ENCODE measurements around the gene ARAF. TPM values are rescaled to one million over a fixed set of nuclear protein-coding genes. Genes with fewer than 3 reads are reported as not detected.

ARAF gene
- total and polyA plus RNA-seq, 2 donors (not counting 1 experiment from before 2014, with no cell fraction given), result 14.4 to 40.9 TPM

- Histone ChIP-seq H3K27ac (ENCODE audit: insufficient read depth, low read length) (no peak overlapping the region), H4K20me1 (ENCODE audit: control insufficient read depth, extremely low read depth, insufficient read depth, low read length) (no peaks in the 10 kb centered on the region), H3K79me2 (ENCODE audit: control insufficient read depth, insufficient read depth, low read length) (peaks cover 26% of the 10 kb centered on the region), H3K36me3 (ENCODE audit: control insufficient read depth, insufficient read depth, low read length) (peaks cover 3% of the 10 kb centered on the region), H3K9ac (ENCODE audit: insufficient read depth, low read length) (no peak overlapping the region), H3K4me2 (ENCODE audit: extremely low read depth, insufficient read depth, low read length) (peak overlapping the region; percentile 85), H2AFZ (ENCODE audit: low read length) (no peak overlapping the region), H3K4me3 (replicated peaks in 1 of 4; ENCODE audit: control extremely low read depth in 1 of 4, insufficient read depth in 1 of 4, low read depth in 3 of 4, low read length in 4 of 4) (peak overlapping the region in 3 of 4 experiments; percentile 21 to 73 (median 73)), H3K4me1 (ENCODE audit: control insufficient read depth, extremely low read depth, insufficient read depth, low read length) (no peaks in the 10 kb centered on the region), H3K9me3 (ENCODE audit: control insufficient read depth, insufficient read depth, low read depth, low read length) (no peaks in the 10 kb centered on the region), H3K27me3 (ENCODE audit: control insufficient read depth, insufficient read depth, low read length) (no peaks in the 10 kb centered on the region)
- TF ChIP-seq CTCF (conservative IDR thresholded peaks at IDR 0.05 in 1 of 2, IDR thresholded peaks at IDR 0.05 in 1 of 2; ENCODE audit: low read depth in 1 of 2, low read length in 2 of 2) (no peak), EZH2 (IDR thresholded peaks at IDR 0.05; ENCODE audit: low read length, missing control alignments) (no peak)
- no peak for DNase-seq (ENCODE audit: low read depth in 2 of 2)
Measured at GRCh38 chrX:47584714-47585113, 23.7 kb downstream of the ARAF start.

GRCh38 chrX:47585273-47585672 is 24.3 kb downstream of the ARAF start:
- H3K4me2 ChIP-seq (ENCODE audit: extremely low read depth, insufficient read depth, low read length), result peak overlapping the region; percentile 85
- no peaks in the 10 kb centered on the region for H3K9me3 ChIP-seq (ENCODE audit: control insufficient read depth, insufficient read depth, low read depth, low read length)
- no peak for TF ChIP-seq CTCF (conservative IDR thresholded peaks at IDR 0.05 in 1 of 2, IDR thresholded peaks at IDR 0.05 in 1 of 2; ENCODE audit: low read depth in 1 of 2, low read length in 2 of 2)
- TF ChIP-seq EZH2 (IDR thresholded peaks at IDR 0.05; ENCODE audit: low read length, missing control alignments), result no peak
- no peak for DNase-seq (ENCODE audit: low read depth in 2 of 2)
- no peak overlapping the region for H3K9ac ChIP-seq (ENCODE audit: insufficient read depth, low read length)
- H3K79me2 ChIP-seq (ENCODE audit: control insufficient read depth, insufficient read depth, low read length), result peaks cover 26% of the 10 kb centered on the region
- H3K4me3 ChIP-seq (replicated peaks in 1 of 4; ENCODE audit: control extremely low read depth in 1 of 4, insufficient read depth in 1 of 4, low read depth in 3 of 4, low read length in 4 of 4), result peak overlapping the region in 1 of 4 experiments; percentile 73
- no peaks in the 10 kb centered on the region for H4K20me1 ChIP-seq (ENCODE audit: control insufficient read depth, extremely low read depth, insufficient read depth, low read length)
- H3K27me3 ChIP-seq (ENCODE audit: control insufficient read depth, insufficient read depth, low read length), result no peaks in the 10 kb centered on the region
- H3K4me1 ChIP-seq (ENCODE audit: control insufficient read depth, extremely low read depth, insufficient read depth, low read length), result no peaks in the 10 kb centered on the region
- H3K27ac ChIP-seq (ENCODE audit: insufficient read depth, low read length), result no peak overlapping the region
- no peak overlapping the region for H2AFZ ChIP-seq (ENCODE audit: low read length)
- H3K36me3 ChIP-seq (ENCODE audit: control insufficient read depth, insufficient read depth, low read length), result peaks cover 3% of the 10 kb centered on the region

- no peak for DNase-seq (ENCODE audit: low read depth in 2 of 2)
- peak overlapping the region; percentile 25 for H3K4me2 ChIP-seq (ENCODE audit: extremely low read depth, insufficient read depth, low read length)
- H3K27ac ChIP-seq (ENCODE audit: insufficient read depth, low read length), result no peak overlapping the region
- peaks cover 26% of the 10 kb centered on the region for H3K79me2 ChIP-seq (ENCODE audit: control insufficient read depth, insufficient read depth, low read length)
- no peaks in the 10 kb centered on the region for H4K20me1 ChIP-seq (ENCODE audit: control insufficient read depth, extremely low read depth, insufficient read depth, low read length)
- H3K4me1 ChIP-seq (ENCODE audit: control insufficient read depth, extremely low read depth, insufficient read depth, low read length), result no peaks in the 10 kb centered on the region
- no peak overlapping the region for H2AFZ ChIP-seq (ENCODE audit: low read length)
- H3K27me3 ChIP-seq (ENCODE audit: control insufficient read depth, insufficient read depth, low read length), result no peaks in the 10 kb centered on the region
- TF ChIP-seq EZH2 (IDR thresholded peaks at IDR 0.05; ENCODE audit: low read length, missing control alignments) (no peak), CTCF (conservative IDR thresholded peaks at IDR 0.05 in 1 of 2, IDR thresholded peaks at IDR 0.05 in 1 of 2; ENCODE audit: low read depth in 1 of 2, low read length in 2 of 2) (no peak)
- H3K9me3 ChIP-seq (ENCODE audit: control insufficient read depth, insufficient read depth, low read depth, low read length), result no peaks in the 10 kb centered on the region
- peak overlapping the region in 1 of 4 experiments; percentile 73 for H3K4me3 ChIP-seq (replicated peaks in 1 of 4; ENCODE audit: control extremely low read depth in 1 of 4, insufficient read depth in 1 of 4, low read depth in 3 of 4, low read length in 4 of 4)
- H3K9ac ChIP-seq (ENCODE audit: insufficient read depth, low read length), result no peak overlapping the region
- H3K36me3 ChIP-seq (ENCODE audit: control insufficient read depth, insufficient read depth, low read length), result peaks cover 3% of the 10 kb centered on the region
Measured at GRCh38 chrX:47586043-47586787, 25.2 kb downstream of the ARAF start.

Measured in fibroblast of lung (primary cell).